D341Med (cell line): ENCODE measurements around the gene UPK2.
A peak's percentile ranks its signal among the peaks of the same experiment; 100 is the strongest.

Experiments used
- DNase-seq: peaks from one replicate; pipeline ENCODE4 v3.0.0; 2012; ENCODE audit warnings: low spot score

UPK2 gene

DNA sequence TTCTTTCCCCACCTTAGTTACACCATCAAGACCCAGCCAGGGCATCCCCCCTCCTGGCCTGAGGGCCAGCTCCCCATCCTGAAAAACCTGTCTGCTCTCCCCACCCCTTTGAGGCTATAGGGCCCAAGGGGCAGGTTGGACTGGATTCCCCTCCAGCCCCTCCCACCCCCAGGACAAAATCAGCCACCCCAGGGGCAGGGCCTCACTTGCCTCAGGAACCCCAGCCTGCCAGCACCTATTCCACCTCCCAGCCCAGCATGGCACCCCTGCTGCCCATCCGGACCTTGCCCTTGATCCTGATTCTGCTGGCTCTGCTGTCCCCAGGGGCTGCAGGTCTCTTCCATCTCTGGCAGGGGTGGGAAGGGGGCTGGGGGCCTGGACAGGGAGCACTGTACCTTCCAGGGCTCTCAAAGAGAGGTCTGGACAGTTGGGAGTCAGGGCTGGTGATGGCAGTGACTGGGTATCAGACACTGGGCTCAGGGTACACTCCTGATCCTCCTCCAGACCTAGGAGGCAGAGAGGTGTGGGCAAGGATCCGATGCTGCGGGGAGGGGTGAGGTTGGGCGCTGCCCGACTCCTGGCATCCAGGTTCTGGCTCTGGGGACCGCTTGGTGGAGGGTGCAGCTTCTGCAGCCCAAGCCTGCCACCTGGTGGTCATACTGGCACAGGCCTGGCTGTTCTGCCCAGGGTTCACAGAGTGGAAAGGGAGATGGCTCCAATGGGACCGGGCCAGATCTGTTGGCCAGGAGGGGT lies at the start of gene UPK2:
TSS of gene UPK2 (plus strand) at position 205 of the 753 bp plus-strand sequence. CDS start at position 258, 53 bp downstream.
- peak; percentile 93 for DNase-seq

DNA sequence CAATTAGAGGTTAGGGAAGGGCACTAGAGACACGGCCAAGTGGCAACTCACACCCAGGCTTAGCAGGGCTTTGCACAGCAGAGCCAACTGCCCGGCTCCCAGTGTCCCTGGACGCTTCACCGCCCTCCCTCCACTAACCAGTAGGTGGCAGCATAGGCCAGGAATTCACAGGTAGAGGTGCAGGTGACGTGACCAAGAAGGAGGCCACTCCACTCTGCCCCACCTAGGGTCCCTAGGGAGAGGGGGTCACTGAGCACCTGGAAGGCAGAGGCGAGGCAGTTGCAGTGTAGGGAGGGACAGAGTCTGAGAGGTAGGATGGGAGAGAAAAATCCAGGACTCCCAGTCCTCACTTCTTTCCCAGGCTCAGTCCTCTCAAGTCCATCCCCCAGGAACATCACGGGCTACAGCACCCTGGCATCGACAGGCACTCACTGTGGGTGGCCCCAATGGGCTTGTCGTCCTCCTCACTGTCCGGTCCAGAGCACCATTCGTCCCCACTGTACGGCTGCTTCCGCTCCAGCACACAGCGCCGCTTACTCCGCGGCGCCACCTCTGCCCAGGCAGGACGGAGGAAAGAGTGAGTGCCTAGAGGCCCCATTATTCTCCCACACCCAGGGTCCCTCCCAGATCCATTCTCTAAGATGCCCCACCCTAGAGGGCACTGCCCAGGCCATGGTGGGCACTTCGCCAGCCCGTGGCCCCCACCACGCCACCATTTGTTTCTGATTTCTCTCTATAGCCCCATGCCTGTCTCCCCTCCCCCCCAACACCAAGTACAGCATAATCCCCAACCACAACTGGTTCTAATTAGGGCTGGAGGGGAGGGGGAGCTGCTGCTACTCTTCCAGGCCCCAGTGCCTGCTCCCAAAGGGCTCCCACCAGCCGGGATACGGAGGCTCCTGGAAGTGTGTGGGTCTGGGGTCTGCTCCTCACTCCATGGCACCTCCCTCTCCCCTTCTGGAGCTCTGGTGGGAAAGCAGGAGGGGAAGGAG lies 48.8 kb upstream of the UPK2 start:
- peak; percentile 84 for DNase-seq

DNA sequence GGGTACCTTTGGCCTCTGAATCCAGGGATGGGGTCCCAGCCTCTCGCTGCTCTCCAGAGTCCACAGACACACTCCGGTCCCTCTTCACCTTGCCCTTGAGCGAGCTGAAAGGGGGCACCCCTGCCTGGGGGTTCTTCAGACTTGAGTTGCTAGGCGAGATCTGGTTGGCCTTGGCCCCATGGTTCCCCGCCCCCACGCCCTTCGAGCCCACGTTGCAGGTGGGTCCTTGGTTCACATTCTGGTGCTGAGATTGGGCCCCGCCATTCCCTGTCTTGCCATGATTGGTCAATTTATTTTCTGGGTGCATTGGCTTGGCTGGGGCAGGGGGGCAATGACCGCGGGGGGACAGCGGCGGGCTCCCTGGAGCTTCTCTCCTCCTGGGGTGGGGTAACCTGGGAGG lies 47.8 kb upstream of the UPK2 start:
- DNase-seq = no peak

DNA sequence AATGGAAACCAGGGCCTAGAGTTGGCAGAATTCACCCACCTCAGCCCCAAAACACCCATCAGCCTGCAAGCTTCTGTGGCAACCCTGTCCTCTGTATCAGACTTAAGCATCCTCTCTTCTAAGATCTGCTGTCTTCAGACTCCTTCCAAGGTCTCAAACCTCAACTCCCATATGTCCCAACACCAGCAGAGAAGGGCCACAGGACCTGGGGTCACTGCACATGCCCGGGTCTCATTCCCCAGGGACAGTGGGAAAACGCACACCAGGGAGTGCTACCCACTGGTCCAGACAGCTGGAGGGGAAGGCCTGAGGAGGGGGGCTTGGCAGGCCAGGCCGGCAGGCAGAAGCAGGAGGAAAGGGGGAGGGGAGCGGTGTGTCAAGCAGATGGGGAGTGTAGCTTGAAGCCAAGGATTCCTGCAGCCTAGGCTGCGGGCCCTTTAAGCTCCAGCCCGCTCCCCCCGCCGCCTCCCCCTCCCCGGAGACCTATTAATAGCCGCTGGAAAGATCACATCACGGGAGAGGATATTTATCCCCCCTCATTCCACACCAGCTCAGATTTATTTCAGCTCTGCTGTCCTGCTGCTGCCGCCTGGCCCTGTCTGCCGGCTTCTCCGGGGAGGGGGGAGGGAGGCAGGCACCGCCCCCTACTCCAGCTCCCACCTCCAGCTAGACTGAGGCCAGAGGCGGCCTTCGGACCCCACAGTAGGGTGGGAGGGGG lies 47.0 kb upstream of the UPK2 start:
- peak; percentile 89 for DNase-seq

DNA sequence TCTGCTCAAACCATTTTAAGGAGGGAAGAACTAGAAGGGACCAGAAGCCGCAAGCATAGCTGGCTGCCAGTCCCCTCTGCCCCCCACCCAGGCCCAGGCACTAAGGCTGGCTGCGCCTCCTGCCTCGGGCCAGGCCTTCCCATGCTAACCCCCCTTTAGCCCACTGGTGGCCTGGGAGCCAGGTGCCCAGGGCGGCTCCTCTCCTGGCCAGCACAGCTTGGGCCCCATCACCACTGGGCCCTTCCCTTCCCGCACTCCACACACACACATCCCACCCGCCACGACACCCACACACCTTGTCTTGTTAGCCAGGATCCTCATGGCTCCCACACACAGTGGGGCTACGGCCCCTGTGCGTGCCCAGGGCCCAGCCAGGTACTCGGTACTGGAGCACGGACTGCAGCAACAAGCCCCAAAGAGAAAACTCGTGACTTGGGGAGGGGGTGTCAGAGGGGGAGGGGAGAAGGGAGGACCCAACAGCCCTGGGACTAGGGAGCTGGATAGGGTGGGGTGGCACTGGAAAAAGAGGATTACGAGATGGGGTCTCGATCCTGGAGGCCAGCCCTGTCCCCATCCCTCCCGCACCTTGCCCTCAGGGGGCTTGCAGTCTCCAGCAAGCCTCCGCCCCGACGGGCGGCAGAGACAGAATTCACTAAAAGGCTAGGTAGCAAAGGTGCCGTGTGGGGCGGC lies 46.3 kb upstream of the UPK2 start:
- no peak for DNase-seq

DNA sequence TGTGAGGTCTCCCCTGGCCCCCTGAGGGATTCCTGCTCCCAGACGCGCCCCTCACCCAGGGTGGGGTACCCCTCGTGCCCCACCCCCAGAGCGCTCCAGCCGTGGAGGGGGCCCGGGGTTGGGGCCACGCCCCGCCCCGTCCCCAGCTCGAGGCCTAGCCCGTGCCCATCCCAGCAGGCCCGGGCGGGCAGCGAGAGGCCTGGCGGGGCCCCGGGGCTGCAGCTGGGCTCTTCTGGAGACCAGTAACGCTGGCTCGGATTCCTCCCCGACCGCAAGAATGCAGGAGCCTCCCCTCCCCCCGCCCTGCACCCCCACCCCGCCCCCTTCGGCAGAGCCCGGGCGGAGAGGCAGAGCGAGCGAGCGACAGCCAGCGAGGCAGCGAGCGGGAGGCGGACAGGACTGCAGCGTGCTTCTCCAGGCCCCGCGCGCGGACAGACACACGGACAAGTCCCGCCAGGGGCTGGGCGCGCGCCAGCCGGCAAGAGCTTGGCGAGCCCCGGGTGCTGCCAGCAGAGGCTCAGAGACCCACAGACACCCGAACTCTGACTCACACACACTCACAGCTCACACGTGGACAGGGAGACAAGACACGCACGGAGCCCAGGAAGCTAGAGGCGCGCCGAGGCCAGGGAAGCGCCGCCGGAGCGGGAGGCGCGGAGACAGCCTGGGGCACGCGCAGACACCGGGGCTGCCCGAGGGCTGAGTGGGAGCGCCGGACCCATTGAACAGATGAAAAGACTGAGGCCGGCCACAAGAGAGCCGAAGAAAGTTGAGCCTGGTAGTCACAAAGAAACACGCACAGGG lies 45.6 kb upstream of the UPK2 start:
- DNase-seq = no peak

DNA sequence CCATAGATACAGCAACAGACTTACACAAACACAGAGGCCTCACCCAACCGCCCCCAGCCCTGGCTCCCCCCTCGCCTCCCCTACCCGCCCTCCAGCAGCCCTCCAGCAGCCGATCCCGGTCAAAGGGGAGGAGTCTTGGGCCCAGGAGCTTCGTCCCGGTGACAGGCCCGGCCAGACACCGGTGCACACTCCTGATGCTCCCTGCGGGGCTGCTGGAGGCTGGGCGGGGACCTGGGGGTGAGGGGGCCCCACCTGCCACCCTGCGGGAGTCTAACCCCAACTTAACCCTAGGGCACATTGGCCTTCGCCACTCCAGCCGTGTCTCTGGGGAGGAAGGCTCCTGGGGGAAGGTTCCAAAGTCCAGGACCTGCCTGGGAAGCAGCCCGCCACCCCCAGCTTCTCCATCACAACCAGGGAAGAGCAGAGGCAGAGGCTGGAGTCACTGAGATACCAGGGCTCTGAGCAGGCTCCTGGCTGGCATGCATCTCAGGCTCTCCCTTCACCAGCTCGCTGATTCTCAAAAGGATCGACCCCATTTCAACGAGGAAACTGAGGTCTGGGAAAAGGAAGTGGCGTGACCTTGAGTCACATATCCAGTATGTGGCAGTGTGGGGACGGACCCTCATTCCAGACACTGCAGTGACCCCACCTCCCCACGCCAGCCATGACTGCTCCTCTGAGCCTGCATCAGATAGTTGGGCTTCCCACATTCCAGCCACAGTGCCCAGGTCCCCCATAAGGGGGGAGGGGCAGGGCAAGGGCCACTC lies 44.8 kb upstream of the UPK2 start:
- DNase-seq = no peak

DNA sequence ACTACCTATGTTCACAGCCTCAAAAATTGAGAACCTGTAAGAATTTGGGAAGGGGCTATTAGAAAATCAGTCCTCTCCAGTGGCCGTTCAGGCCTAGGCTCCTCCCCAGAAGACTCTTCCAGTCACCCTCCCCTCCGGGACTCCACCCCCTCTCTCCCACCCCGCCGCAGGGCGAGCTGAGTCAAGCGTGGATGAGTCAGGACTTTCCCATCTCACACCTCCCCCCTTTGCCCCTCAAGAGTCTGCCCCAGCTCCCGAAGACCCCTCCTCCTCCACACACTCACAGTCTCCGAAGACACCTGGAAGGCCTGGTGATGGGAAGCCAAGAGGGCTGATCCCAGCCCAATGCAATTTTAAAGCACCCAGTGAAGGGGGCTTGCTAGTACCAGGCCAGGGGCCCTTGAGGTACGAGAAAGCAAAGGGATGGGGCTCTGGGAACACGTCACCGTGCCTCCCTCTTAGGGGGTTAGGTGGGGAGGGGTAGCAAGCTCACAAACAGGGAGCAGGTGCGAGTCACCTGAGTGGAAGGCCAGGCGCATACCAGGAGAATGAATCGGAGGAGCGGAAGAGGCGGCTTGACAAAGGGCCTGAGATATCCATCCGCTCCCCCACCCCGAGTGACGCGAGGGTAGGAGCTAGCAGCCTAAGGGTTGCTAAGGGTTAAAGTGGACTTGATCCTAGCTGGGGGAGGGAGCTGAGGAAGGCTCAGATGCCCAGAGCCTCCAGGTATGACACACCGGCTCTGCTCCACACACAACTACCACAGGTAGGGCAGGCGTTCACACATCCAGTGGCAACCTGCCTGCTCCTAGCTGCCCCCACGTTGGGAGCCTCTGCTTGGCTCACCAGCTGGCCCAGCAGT lies 44.0 kb upstream of the UPK2 start:
- DNase-seq = no peak

GRCh38 chr11:118912742-118913410 lies 43.2 kb upstream of the UPK2 start:
- DNase-seq = no peak

DNA sequence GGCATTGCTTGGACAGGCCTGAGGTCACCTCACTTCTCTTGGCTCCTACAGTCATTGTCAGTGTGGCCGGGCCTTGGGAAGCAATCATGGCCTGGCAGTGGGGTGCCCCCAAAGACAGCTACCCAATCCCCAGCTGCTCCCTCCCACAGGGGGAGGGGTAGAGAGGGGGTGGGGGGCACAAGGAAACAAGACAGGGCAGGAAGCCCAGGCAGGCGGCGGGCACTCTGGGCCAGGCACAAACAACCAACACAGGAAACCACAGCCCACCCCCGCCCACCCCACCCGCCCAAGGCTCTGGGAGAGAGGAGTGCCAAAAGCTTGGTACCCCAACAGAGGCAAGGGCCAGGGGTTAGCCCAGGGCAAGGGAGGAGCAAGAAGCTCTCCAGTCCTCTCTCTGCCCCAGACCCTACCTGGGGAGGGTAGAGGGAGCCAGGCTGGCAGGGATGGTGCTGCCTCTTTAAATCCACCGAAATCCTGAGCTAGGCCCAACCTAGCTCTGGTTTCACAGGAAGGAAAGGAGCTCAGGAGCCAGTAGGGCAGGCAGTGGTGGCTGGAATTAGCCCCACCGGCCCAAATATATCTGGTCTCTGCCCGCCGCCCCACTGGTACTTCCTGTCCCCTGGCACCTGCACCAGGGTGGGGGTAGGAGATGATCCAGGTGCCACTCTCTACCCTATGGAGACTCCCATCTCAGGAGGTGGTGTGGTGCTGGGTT lies 42.5 kb upstream of the UPK2 start:
- no peak for DNase-seq

GRCh38 chr11:118914178-118914918 lies 41.8 kb upstream of the UPK2 start:
- DNase-seq = no peak

DNA sequence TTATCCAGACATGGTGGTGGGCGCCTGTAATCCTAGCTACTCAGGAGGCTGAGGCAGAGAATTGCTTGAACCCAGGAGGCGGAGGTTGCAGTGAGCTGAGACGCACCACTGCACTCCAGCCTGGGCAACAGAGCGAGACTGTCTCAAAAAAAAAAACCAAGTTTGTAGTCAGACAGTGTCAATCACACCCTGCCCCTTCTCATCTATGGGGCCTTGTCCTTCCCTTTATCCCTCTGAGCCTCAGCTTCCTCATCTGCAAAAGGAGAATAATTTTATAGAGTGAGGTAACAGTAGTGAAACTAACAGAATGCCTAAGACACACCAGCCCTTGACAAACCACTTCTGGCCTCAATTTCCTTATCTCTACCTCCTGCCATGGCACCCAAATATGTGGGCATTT lies 41.1 kb upstream of the UPK2 start:
- no peak for DNase-seq

GRCh38 chr11:118915396-118915795 lies 40.7 kb upstream of the UPK2 start:
- no peak for DNase-seq

DNA sequence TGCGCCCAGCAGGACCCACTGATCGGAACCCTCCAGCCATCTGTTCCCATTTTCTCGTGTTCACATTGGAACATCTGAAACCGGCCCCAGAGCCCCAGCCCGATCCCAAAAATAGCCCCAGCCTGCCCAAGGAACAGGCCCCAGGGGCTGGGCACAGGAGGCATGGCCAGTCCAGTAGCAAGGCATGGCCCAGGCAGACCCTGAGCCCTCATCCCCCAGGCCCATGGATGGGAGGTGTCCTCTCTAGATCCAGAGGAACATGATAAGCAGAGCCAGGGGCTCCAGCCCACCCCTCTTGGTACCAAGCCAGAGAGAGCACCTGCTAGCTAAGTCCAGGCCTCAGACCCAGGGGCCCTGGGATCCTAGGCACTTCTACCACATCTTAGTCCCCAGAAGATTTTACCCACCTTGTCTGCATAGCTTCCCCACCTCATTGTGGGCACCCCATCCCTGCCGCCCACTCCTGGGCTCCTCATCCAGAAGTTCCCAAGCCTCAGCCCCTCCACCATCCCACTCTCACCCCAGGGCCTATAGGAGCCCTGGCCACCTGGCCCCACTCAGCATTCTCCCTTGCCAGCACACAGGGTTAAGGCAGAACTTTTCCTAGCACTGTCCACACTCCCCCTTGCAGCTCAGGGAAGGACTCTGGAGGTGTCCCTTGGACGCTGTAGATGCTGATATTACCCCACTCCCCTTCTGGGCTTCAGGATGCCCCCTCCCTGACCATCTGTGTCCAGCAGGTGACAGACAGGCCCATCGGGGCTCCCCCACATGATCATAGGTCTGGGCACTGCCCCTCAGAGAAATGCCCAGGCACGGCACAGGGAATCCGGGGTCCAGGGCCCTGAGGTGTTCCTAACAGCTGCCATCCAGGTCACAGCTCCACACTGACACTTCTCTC lies 39.9 kb upstream of the UPK2 start:
- no peak for DNase-seq

GRCh38 chr11:118916842-118917388 lies 39.2 kb upstream of the UPK2 start:
- no peak for DNase-seq
